ENCODE data around the gene TMPRSS3. TPM values are rescaled to one million over a fixed set of nuclear protein-coding genes. Genes with fewer than 3 reads are reported as not detected.

Gene TMPRSS3
- total RNA-seq, 1 donor from 2014 or later, result not detected

GRCh38 chr21:42353623-42354022, 42.2 kb downstream of the TMPRSS3 start:
- no peak for DNase-seq (ENCODE audit: extremely low read depth, low read depth, low spot score)

GRCh38 chr21:42352441-42353095, 43.3 kb downstream of the TMPRSS3 start:
- no peak for DNase-seq (ENCODE audit: extremely low read depth, low read depth, low spot score)

- DNase-seq (ENCODE audit: extremely low read depth, low read depth, low spot score), result no peak
These were observed 44.0 kb downstream of the TMPRSS3 start for GRCh38 chr21:42351626-42352440.

- DNase-seq (ENCODE audit: extremely low read depth, low read depth, low spot score), result no peak
These were observed 44.9 kb downstream of the TMPRSS3 start, which contains the start of gene TFF2 for GRCh38 chr21:42350927-42351426. Gene TFF2, minus strand, starts transcription at chr21:42350994. Its CDS starts 37 bp downstream, at chr21:42350957.

GRCh38 chr21:42350318-42350910, 45.4 kb downstream of the TMPRSS3 start:
- no peak for DNase-seq (ENCODE audit: extremely low read depth, low read depth, low spot score)

GRCh38 chr21:42349420-42350317, 46.2 kb downstream of the TMPRSS3 start:
- DNase-seq (ENCODE audit: extremely low read depth, low read depth, low spot score), result no peak

GRCh38 chr21:42348762-42349161, 47.1 kb downstream of the TMPRSS3 start:
- DNase-seq (ENCODE audit: extremely low read depth, low read depth, low spot score), result no peak

- DNase-seq (ENCODE audit: extremely low read depth, low read depth, low spot score), result no peak
These were observed 48.1 kb downstream of the TMPRSS3 start for GRCh38 chr21:42347601-42348327.

GRCh38 chr21:42346866-42347600, 48.8 kb downstream of the TMPRSS3 start:
- DNase-seq (ENCODE audit: extremely low read depth, low read depth, low spot score), result no peak

GRCh38 chr21:42346441-42346840, 49.4 kb downstream of the TMPRSS3 start:
- DNase-seq (ENCODE audit: extremely low read depth, low read depth, low spot score), result no peak

- no peak for DNase-seq (ENCODE audit: extremely low read depth, low read depth, low spot score)
These were observed 51.2 kb downstream of the TMPRSS3 start for GRCh38 chr21:42344631-42345030.

GRCh38 chr21:42343963-42344510, 51.8 kb downstream of the TMPRSS3 start:
- no peak for DNase-seq (ENCODE audit: extremely low read depth, low read depth, low spot score)

- no peak for DNase-seq (ENCODE audit: extremely low read depth, low read depth, low spot score)
These were observed 52.3 kb downstream of the TMPRSS3 start for GRCh38 chr21:42343556-42343955.

GRCh38 chr21:42343101-42343500, 52.8 kb downstream of the TMPRSS3 start:
- no peak for DNase-seq (ENCODE audit: extremely low read depth, low read depth, low spot score)

GRCh38 chr21:42341776-42342542, 53.9 kb downstream of the TMPRSS3 start:
- no peak for DNase-seq (ENCODE audit: extremely low read depth, low read depth, low spot score)

GRCh38 chr21:42340187-42341050, 55.4 kb downstream of the TMPRSS3 start:
- no peak for DNase-seq (ENCODE audit: extremely low read depth, low read depth, low spot score)
